ENCODE results near the gene CRYBA4.

Gene CRYBA4

GRCh38 chr22:26663374-26663923 lies 41.7 kb downstream of the CRYBA4 start:
- Histone ChIP-seq H3K79me2 (ENCODE audit: low read length) (no peaks in the 10 kb centered on the region), H4K20me1 (ENCODE audit: insufficient read depth, low read length) (no peaks in the 10 kb centered on the region), H3K27me3 (ENCODE audit: low read depth, low read length) (no peaks in the 10 kb centered on the region), H3K4me2 (ENCODE audit: low read length) (no peak overlapping the region), H3K9me3 (ENCODE audit: insufficient read depth, low read length) (no peaks in the 10 kb centered on the region), H3K4me3 (ENCODE audit: low read length) (no peak overlapping the region), H3K27ac (ENCODE audit: low read length) (no peak overlapping the region), H3K4me1 (ENCODE audit: low read length) (peaks cover 17% of the 10 kb centered on the region), H3K36me3 (replicated peaks; ENCODE audit: low read depth, low read length) (no peaks in the 10 kb centered on the region), H3K9ac (ENCODE audit: low read length) (no peak overlapping the region), H2AFZ (ENCODE audit: low read depth, low read length) (no peak overlapping the region)
- TF ChIP-seq EZH2phosphoT487 (IDR thresholded peaks at IDR 0.05; ENCODE audit: low read depth): no peak
- TF ChIP-seq CTCF (IDR thresholded peaks at IDR 0.05; ENCODE audit: low read depth, low read length): no peak

- Histone ChIP-seq H3K79me2 (ENCODE audit: low read length) (no peaks in the 10 kb centered on the region), H3K9ac (ENCODE audit: low read length) (no peak overlapping the region), H3K27me3 (ENCODE audit: low read depth, low read length) (no peaks in the 10 kb centered on the region), H2AFZ (ENCODE audit: low read depth, low read length) (no peak overlapping the region), H3K4me3 (ENCODE audit: low read length) (no peak overlapping the region), H3K36me3 (replicated peaks; ENCODE audit: low read depth, low read length) (no peaks in the 10 kb centered on the region), H3K27ac (ENCODE audit: low read length) (no peak overlapping the region), H4K20me1 (ENCODE audit: insufficient read depth, low read length) (no peaks in the 10 kb centered on the region), H3K4me1 (ENCODE audit: low read length) (peaks cover 11% of the 10 kb centered on the region), H3K4me2 (ENCODE audit: low read length) (no peak overlapping the region), H3K9me3 (ENCODE audit: insufficient read depth, low read length) (no peaks in the 10 kb centered on the region)
- no peak for TF ChIP-seq EZH2phosphoT487 (IDR thresholded peaks at IDR 0.05; ENCODE audit: low read depth)
- TF ChIP-seq CTCF (IDR thresholded peaks at IDR 0.05; ENCODE audit: low read depth, low read length): 0 out of 2 replicates have a peak, but pooled peaks have one; percentile 7
These were observed 44.1 kb downstream of the CRYBA4 start for GRCh38 chr22:26665813-26666231.

GRCh38 chr22:26667140-26667539 lies 45.4 kb downstream of the CRYBA4 start:
- TF ChIP-seq EZH2phosphoT487 (IDR thresholded peaks at IDR 0.05; ENCODE audit: low read depth) (no peak), CTCF (IDR thresholded peaks at IDR 0.05; ENCODE audit: low read depth, low read length) (no peak)
- Histone ChIP-seq H3K4me3 (ENCODE audit: low read length) (no peak overlapping the region), H3K4me2 (ENCODE audit: low read length) (no peak overlapping the region), H4K20me1 (ENCODE audit: insufficient read depth, low read length) (no peaks in the 10 kb centered on the region), H3K4me1 (ENCODE audit: low read length) (peaks cover 24% of the 10 kb centered on the region), H2AFZ (ENCODE audit: low read depth, low read length) (no peak overlapping the region), H3K36me3 (replicated peaks; ENCODE audit: low read depth, low read length) (no peaks in the 10 kb centered on the region), H3K27ac (ENCODE audit: low read length) (no peak overlapping the region), H3K27me3 (ENCODE audit: low read depth, low read length) (no peaks in the 10 kb centered on the region), H3K9me3 (ENCODE audit: insufficient read depth, low read length) (no peaks in the 10 kb centered on the region), H3K9ac (ENCODE audit: low read length) (no peak overlapping the region), H3K79me2 (ENCODE audit: low read length) (no peaks in the 10 kb centered on the region)

GRCh38 chr22:26669060-26669481 lies 47.3 kb downstream of the CRYBA4 start:
- Histone ChIP-seq H3K27me3 (ENCODE audit: low read depth, low read length) (no peaks in the 10 kb centered on the region), H4K20me1 (ENCODE audit: insufficient read depth, low read length) (no peaks in the 10 kb centered on the region), H3K36me3 (replicated peaks; ENCODE audit: low read depth, low read length) (no peaks in the 10 kb centered on the region), H3K27ac (ENCODE audit: low read length) (no peak overlapping the region), H3K9ac (ENCODE audit: low read length) (no peak overlapping the region), H3K4me1 (ENCODE audit: low read length) (peaks cover 33% of the 10 kb centered on the region), H3K4me2 (ENCODE audit: low read length) (no peak overlapping the region), H3K9me3 (ENCODE audit: insufficient read depth, low read length) (no peaks in the 10 kb centered on the region), H3K4me3 (ENCODE audit: low read length) (no peak overlapping the region), H2AFZ (ENCODE audit: low read depth, low read length) (no peak overlapping the region), H3K79me2 (ENCODE audit: low read length) (peaks cover 10% of the 10 kb centered on the region)
- TF ChIP-seq EZH2phosphoT487 (IDR thresholded peaks at IDR 0.05; ENCODE audit: low read depth) (no peak), CTCF (IDR thresholded peaks at IDR 0.05; ENCODE audit: low read depth, low read length) (no peak; the same call in 1 of the 2 replicates)

Measured in OCI-LY3 (cell line).